Stomach (tissue), 9 donors: Measurements from ENCODE around the gene ERVH48-1. TPM values are rescaled to one million over a fixed set of nuclear protein-coding genes. Genes with fewer than 3 reads are reported as not detected.
A peak's percentile ranks its signal among the peaks of the same experiment; 100 is the strongest.
"Not testable (repeated sequence)": the region's sequence is repeated elsewhere in the genome, so short reads cannot be mapped to it uniquely, and the experiment has no call there.

Experiments used
- DNase-seq, 2 donors: peaks; one replicate each; pipeline versions ENCODE4 v3.0.0 to v3.0.0-alpha.2; 2013 to 2019
- H3K27ac ChIP-seq, 5 donors: fragments of 200-600 bp in 4 of 5; sonication (generic) in 4 of 5; one replicate each; pipeline ENCODE4 v1.5.1; 2013 to 2019; ENCODE audit warnings: mild to moderate bottlenecking in 1 of 5, moderate library complexity in 1 of 5
- H3K27me3 ChIP-seq, 3 donors: fragments of 200-600 bp; sonication (generic); one replicate each; pipeline ENCODE4 v1.5.1; 2017 to 2019; ENCODE audit warnings: mixed run types in 1 of 3
- H3K36me3 ChIP-seq, 4 donors: fragments of 200-600 bp; sonication (generic); 1 replicate in 3 of 4; 2 replicates in 1 of 4; pipeline ENCODE4 v1.5.1; 2016 to 2019
- H3K4me1 ChIP-seq, 4 donors: fragments of 200-600 bp; sonication (generic); one replicate each; pipeline ENCODE4 v1.5.1; 2016 to 2019
- H3K4me3 ChIP-seq, 4 donors: fragments of 200-600 bp; sonication (generic) in 3 of 4; one replicate each; pipeline ENCODE4 v1.5.1; 2016 to 2019; ENCODE audit warnings: mild to moderate bottlenecking in 1 of 4
- H3K9me3 ChIP-seq, 4 donors: fragments of 200-600 bp; sonication (generic); one replicate each; pipeline ENCODE4 v1.5.1; 2016 to 2019
- EP300 ChIP-seq: sonication (generic); formaldehyde crosslinking; IDR thresholded peaks from one replicate; pipeline ENCODE4 v1.6.1; 2017; ENCODE audit warnings: antibody characterized with exemption
- POLR2A ChIP-seq, 4 donors: fragments of 450-650 bp; IDR thresholded peaks; one replicate each; pipeline ENCODE4 v1.6.1; 2016; ENCODE audit warnings: antibody characterized with exemption in 4 of 4, control low read depth in 2 of 4, mild to moderate bottlenecking in 1 of 4, moderate library complexity in 1 of 4
- POLR2AphosphoS5 ChIP-seq, 3 donors: sonication (generic); formaldehyde crosslinking; IDR thresholded peaks; one replicate each; pipeline ENCODE4 v1.6.1; 2016; ENCODE audit warnings: antibody characterized with exemption in 3 of 3
- WGBS, 5 donors: extraction: QIAGEN DNeasy Blood & Tissue Kit in 3 of 5; methylation state at CpG; one replicate each; pipeline versions ENCODE4 v1.1.5 to v1.1.7; 2013 to 2018; 5-methylcytosine and 5-hydroxymethylcytosine counted together
- intact Hi-C: fragments of 100-400 bp; cut with DNase I; formaldehyde crosslinking; loops from one replicate; pipeline ENCODE4 v1.15.1; 2023; ENCODE audit warnings: low total_unique reads
- polyA plus RNA-seq, 3 donors: library from polyadenylated mRNA; stranded (reverse); fragments of 200-250 nt; gene quantifications; one replicate each; pipeline ENCODE4 v1.2.3, GENCODE V29; 2013
- total RNA-seq, 5 donors: library from RNA; depleted of rRNA; stranded (reverse); fragments of >200 nt; gene quantifications; one replicate each; pipeline versions ENCODE4 v1.1.0 to v1.2.3, GENCODE V29; 2014 to 2016
- TF ChIP-seq, protein P1 (sequence below), 7 experiments: fragments of 450-650 bp in 4 of 7; fragments of 200-600 bp in 3 of 7; sonication (generic) in 3 of 7; IDR thresholded peaks; one replicate each; pipeline ENCODE4 v1.5.1; 2016 to 2019; ENCODE audit warnings: antibody characterized with exemption in 7 of 7, control low read depth in 2 of 7, mild to moderate bottlenecking in 1 of 7
- donor health status: healthy with polysubstance abuse.
- donor health status: Bipolar disorder and iron deficiency.
- donor health status: healthy.

Gene ERVH48-1
- total and polyA plus RNA-seq, 8 donors = 0.55 TPM; not detected in 7

GRCh38 chr21:42933973-42934372 lies 8.5 kb upstream of the ERVH48-1 start:
- WGBS, 5 donors = 86 to 94% (median 89%) methylated on average over 7 to 12 of the region's 12 CpGs
- intact Hi-C loops = loop anchor here (10.0 kb wide), 1 partner anchor 51 kb away; no protein-coding TSS in a partner anchor

DNA sequence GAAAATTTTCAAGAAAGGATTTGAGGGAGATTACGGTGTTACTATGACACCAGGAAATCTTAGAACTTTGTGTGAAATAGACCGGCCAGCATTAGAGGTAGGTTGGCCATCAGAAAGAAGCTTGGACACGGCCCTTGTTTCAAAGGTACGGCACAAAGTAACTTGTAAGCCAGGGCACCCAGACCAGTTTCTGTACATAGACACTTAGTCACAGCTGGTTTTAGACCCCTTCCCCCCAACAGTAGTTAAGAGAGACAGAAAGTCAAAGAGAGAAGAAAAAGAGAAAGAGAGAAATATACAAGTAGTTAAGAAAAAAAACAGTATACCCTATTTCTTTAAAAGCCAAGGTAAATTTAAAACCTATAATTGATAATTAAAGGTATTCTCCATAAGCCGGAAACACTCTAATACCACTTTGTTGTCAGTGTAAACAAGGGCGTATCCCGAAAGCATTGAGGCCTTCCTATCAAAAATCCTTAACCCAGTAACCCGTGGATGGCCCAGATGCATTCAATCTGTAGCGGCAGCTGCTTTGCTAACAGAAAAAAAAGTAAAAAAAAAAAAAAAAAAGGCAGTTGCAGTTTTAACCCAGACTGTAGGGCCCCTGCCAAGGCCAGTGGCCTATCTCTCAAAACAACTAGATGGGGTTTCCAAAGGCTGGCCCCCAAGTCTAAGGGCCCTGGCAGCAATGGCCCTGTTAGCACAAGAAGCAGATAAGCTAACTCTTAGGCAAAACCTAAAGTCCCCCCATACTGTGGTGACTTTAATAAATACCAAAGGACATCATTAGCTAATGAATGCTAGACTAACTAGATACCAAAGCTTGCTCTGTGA lies 7.9 kb upstream of the ERVH48-1 start:
- intact Hi-C loops = loop anchor here (10.0 kb wide), 1 partner anchor 51 kb away; no protein-coding TSS in a partner anchor
- peak overlapping the region in 3 of 5 donors; percentile 4 to 64 (median 27) for H3K27ac ChIP-seq
- H3K27me3 ChIP-seq, H3K9me3 ChIP-seq, H3K4me3 ChIP-seq, H3K36me3 ChIP-seq: not testable (repeated sequence)
- 26 to 43% (median 36%) methylated on average over 8 to 9 of the region's 9 CpGs for WGBS, 5 donors
- peak in 1 of 2 donors; percentile 51 for DNase-seq
- H3K4me1 ChIP-seq = peaks cover 0 to 10% (median 4%) of the 10 kb centered on the region in 4 donors

More at GRCh38 chr21:42933973-42934372, 8.5 kb upstream of the ERVH48-1 start:
- not testable (repeated sequence) for H3K27me3 ChIP-seq, H3K36me3 ChIP-seq, DNase-seq, H3K4me3 ChIP-seq, H3K9me3 ChIP-seq
- Histone ChIP-seq H3K27ac (peak overlapping the region in 1 of 5 donors; percentile 64), H3K4me1 (peaks cover 0 to 10% (median 4%) of the 10 kb centered on the region in 4 donors)

GRCh38 chr21:42932378-42933136 lies 7.1 kb upstream of the ERVH48-1 start:
- not testable (repeated sequence) for H3K36me3 ChIP-seq, H3K4me3 ChIP-seq, H3K27me3 ChIP-seq, H3K9me3 ChIP-seq, DNase-seq
- WGBS, 5 donors = 85 to 91% (median 88%) methylated on average over 16 of the region's 16 CpGs
- H3K27ac ChIP-seq = peak overlapping the region in 3 of 5 donors; percentile 4 to 64 (median 27)
- intact Hi-C loops = loop anchor here (10.0 kb wide), 1 partner anchor 52 kb away; no protein-coding TSS in a partner anchor
- peaks cover 0 to 10% (median 4%) of the 10 kb centered on the region in 4 donors for H3K4me1 ChIP-seq

GRCh38 chr21:42931560-42932235 lies 6.3 kb upstream of the ERVH48-1 start:
- Histone ChIP-seq H3K36me3 (no peaks in the 10 kb centered on the region), H3K27ac (no peak overlapping the region), H3K9me3 (no peaks in the 10 kb centered on the region), H3K4me3 (no peak overlapping the region), H3K27me3 (no peaks in the 10 kb centered on the region), H3K4me1 (peaks cover 0 to 10% (median 4%) of the 10 kb centered on the region in 4 donors)
- intact Hi-C loops = loop anchor here (10.0 kb wide), 1 partner anchor 53 kb away; no protein-coding TSS in a partner anchor
- WGBS, 5 donors = 82 to 91% (median 85%) methylated on average over 13 of the region's 13 CpGs
- TF ChIP-seq POLR2AphosphoS5 (IDR thresholded peaks at IDR 0.05) = no peak
- TF ChIP-seq, protein P1, sequence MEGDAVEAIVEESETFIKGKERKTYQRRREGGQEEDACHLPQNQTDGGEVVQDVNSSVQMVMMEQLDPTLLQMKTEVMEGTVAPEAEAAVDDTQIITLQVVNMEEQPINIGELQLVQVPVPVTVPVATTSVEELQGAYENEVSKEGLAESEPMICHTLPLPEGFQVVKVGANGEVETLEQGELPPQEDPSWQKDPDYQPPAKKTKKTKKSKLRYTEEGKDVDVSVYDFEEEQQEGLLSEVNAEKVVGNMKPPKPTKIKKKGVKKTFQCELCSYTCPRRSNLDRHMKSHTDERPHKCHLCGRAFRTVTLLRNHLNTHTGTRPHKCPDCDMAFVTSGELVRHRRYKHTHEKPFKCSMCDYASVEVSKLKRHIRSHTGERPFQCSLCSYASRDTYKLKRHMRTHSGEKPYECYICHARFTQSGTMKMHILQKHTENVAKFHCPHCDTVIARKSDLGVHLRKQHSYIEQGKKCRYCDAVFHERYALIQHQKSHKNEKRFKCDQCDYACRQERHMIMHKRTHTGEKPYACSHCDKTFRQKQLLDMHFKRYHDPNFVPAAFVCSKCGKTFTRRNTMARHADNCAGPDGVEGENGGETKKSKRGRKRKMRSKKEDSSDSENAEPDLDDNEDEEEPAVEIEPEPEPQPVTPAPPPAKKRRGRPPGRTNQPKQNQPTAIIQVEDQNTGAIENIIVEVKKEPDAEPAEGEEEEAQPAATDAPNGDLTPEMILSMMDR (IDR thresholded peaks at IDR 0.05) = no peak
- TF ChIP-seq POLR2A (IDR thresholded peaks at IDR 0.05) = no peak
- TF ChIP-seq EP300 = no peak
- no peak for DNase-seq

- 40 to 64% (median 49%) methylated on average over 3 of the region's 3 CpGs for WGBS, 5 donors
- intact Hi-C loops = loop anchor here (10.0 kb wide), 1 partner anchor 55 kb away; no protein-coding TSS in a partner anchor
- peaks cover 0 to 10% (median 4%) of the 10 kb centered on the region in 4 donors for H3K4me1 ChIP-seq
Observed at GRCh38 chr21:42929969-42930368, 4.5 kb upstream of the ERVH48-1 start.

DNA sequence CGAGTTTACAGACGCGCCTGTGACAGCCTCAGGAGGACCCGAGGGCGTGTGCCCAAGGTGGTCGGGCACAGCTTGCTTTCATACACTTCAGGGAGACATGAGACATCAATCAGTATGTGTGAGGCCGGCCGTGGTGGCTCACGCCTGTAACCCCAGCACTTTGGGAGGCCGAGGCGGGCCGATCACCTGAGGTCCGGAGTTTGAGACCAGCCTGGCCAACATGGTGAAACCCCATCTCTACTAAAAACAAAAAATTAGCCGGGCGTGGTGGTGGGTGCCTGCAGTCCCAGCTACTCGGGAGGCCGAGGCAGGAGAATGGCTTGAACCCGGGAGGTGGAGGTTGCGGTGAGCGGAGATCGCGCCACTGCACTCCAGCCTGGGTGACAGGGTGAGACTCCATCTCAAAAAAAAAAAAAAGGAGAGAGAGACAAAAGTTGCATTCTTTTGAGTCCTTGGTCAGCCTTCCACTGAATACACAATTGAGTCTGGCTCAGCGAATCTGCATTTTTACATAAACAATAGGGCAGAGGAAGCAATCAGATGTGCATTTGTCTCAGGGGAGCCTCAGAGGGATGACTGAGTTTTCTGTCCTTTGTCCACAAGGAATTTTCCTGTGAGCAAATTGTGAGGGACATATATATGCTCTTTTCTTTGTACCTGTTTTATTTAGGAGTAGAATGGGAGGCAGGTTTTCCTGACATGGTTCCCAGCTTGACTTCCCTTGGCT lies 2.2 kb upstream of the ERVH48-1 start:
- H3K27me3 ChIP-seq, H3K36me3 ChIP-seq, H3K27ac ChIP-seq, H3K9me3 ChIP-seq, H3K4me3 ChIP-seq, DNase-seq, intact Hi-C loops: not testable (repeated sequence)
- peaks cover 0 to 13% (median 11%) of the 10 kb centered on the region in 4 donors for H3K4me1 ChIP-seq
- WGBS, 5 donors = 92 to 95% (median 93%) methylated on average over 23 of the region's 23 CpGs

More at GRCh38 chr21:42929969-42930368, 4.5 kb upstream of the ERVH48-1 start:
- Histone ChIP-seq H3K36me3 (no peaks in the 10 kb centered on the region), H3K27me3 (no peaks in the 10 kb centered on the region), H3K4me3 (no peak overlapping the region), H3K9me3 (no peaks in the 10 kb centered on the region), H3K27ac (no peak overlapping the region)
- TF ChIP-seq POLR2AphosphoS5 (IDR thresholded peaks at IDR 0.05) (no peak), POLR2A (IDR thresholded peaks at IDR 0.05) (no peak), EP300 (no peak)
- TF ChIP-seq, protein P1 (IDR thresholded peaks at IDR 0.05) = no peak
- DNase-seq = no peak
